IMR-90 (cell line): ENCODE measurements around the gene SIGLEC6. TPM values are rescaled to one million over a fixed set of nuclear protein-coding genes. Genes with fewer than 3 reads are reported as not detected.

Experiments
- ATAC-seq: fragments of 200-7000 bp; cut with Tn5 transposase; 2 replicates; pipeline ENCODE4 v1.9.1; 2020; ENCODE audit warnings: low read depth, mild to moderate bottlenecking, moderate library complexity
- BruUV-seq: library from RNA; stranded (reverse); fragments of 400-500 nt; replicated peaks from 2 replicates; lab custom pipeline; 2021; lab: Mats Ljungman, UMichigan
- CTCF ChIA-PET: fragments of 300-600 bp; formaldehyde crosslinking; extraction: SDS; loops from one replicate; lab custom pipeline; 2021; ENCODE audit warnings: antibody characterized with exemption; lab: Yijun Ruan, JAX
- POLR2A ChIA-PET: fragments of 300-600 bp; sonication (Branson Sonifier 250); formaldehyde crosslinking; loops from one replicate; lab custom pipeline; 2022; ENCODE audit warnings: antibody characterized with exemption; ENCODE audit not compliant: unreplicated experiment; lab: Charles Lee
- DNase-seq: peaks from one replicate; pipeline ENCODE4 v3.0.0; 2013
- H2AFZ ChIP-seq: replicated peaks from 2 replicates; pipeline ENCODE3; 2013; ENCODE audit warnings: low read length, mild to moderate bottlenecking; ENCODE audit not compliant: poor library complexity
- H2AK5ac ChIP-seq: 2 replicates; pipeline ENCODE4 v1.6.1; 2013; ENCODE audit warnings: low read depth, low read length, inconsistent platforms
- H2AK9ac ChIP-seq: replicated peaks from 2 replicates; pipeline ENCODE3; 2013; ENCODE audit warnings: mild to moderate bottlenecking, low read depth, low read length, moderate library complexity; ENCODE audit not compliant: poor library complexity
- H2BK120ac ChIP-seq: 2 replicates; pipeline ENCODE4 v1.6.1; 2013; ENCODE audit warnings: low read depth, low read length, inconsistent platforms
- H2BK15ac ChIP-seq: 3 replicates; pipeline ENCODE4 v1.6.1; 2013; ENCODE audit warnings: low read depth, low read length, inconsistent platforms
- H2BK20ac ChIP-seq: 2 replicates; pipeline ENCODE4 v1.6.1; 2013; ENCODE audit warnings: low read depth, mild to moderate bottlenecking, inconsistent platforms, low read length, moderate library complexity
- H2BK5ac ChIP-seq: 2 replicates; pipeline ENCODE4 v1.6.1; 2013; ENCODE audit warnings: mild to moderate bottlenecking, low read depth, low read length, inconsistent platforms; ENCODE audit not compliant: poor library complexity, severe bottlenecking
- H3K14ac ChIP-seq: replicated peaks from 2 replicates; pipeline ENCODE4 v1.6.1; 2013; ENCODE audit warnings: low read depth, low read length, inconsistent platforms
- H3K18ac ChIP-seq: 2 replicates; pipeline ENCODE4 v1.6.1; 2013; ENCODE audit warnings: low read depth, low read length, control low read depth
- H3K23ac ChIP-seq: 2 replicates; pipeline ENCODE4 v1.6.1; 2013; ENCODE audit warnings: low read depth, low read length, inconsistent platforms
- H3K27ac ChIP-seq: 2 replicates; pipeline ENCODE4 v1.5.1; 2013; ENCODE audit warnings: mild to moderate bottlenecking, control low read depth, low read length; ENCODE audit not compliant: insufficient read depth
- H3K27me3 ChIP-seq: 2 replicates; pipeline ENCODE4 v1.6.1; 2013; ENCODE audit warnings: low read length; ENCODE audit not compliant: control insufficient read depth, insufficient read depth
- H3K36me3 ChIP-seq: 2 replicates; pipeline ENCODE4 v1.6.1; 2013; ENCODE audit warnings: low read length, mixed read lengths; ENCODE audit not compliant: control insufficient read depth, insufficient read depth
- H3K4ac ChIP-seq: 2 replicates; pipeline ENCODE4 v1.6.1; 2013; ENCODE audit warnings: low read depth, low read length, inconsistent platforms
- H3K4me1 ChIP-seq: 2 replicates; pipeline ENCODE4 v1.6.1; 2013; ENCODE audit warnings: low read length, mixed read lengths; ENCODE audit not compliant: control insufficient read depth, insufficient read depth
- H3K4me2 ChIP-seq: 2 replicates; pipeline ENCODE4 v1.6.1; 2013; ENCODE audit warnings: low read depth, mild to moderate bottlenecking, control low read depth, low read length, moderate library complexity
- H3K4me3 ChIP-seq: 2 replicates; pipeline ENCODE4 v1.5.1; 2013; ENCODE audit warnings: low read depth, mild to moderate bottlenecking, control low read depth, low read length, moderate library complexity; ENCODE audit not compliant: insufficient read depth
- H3K56ac ChIP-seq: 2 replicates; pipeline ENCODE4 v1.6.1; 2013; ENCODE audit warnings: low read length, inconsistent platforms; ENCODE audit not compliant: insufficient read depth; ENCODE audit errors: extremely low read depth
- H3K79me1 ChIP-seq, 2 experiments: 2 replicates each; pipeline ENCODE4 v1.6.1; 2013; ENCODE audit warnings: low read length in 2 of 2, inconsistent platforms in 1 of 2, low read depth in 1 of 2
- H3K9ac ChIP-seq: 2 replicates; pipeline ENCODE4 v1.6.1; 2013; ENCODE audit warnings: low read depth, low read length, control low read depth
- H3K9me1 ChIP-seq: 2 replicates; pipeline ENCODE4 v1.6.1; 2013; ENCODE audit warnings: low read length, inconsistent platforms; ENCODE audit not compliant: insufficient read depth
- H3K9me3 ChIP-seq: 2 replicates; pipeline ENCODE4 v1.6.1; 2013; ENCODE audit warnings: low read length; ENCODE audit not compliant: control insufficient read depth, insufficient read depth
- H4K20me1 ChIP-seq: 2 replicates; pipeline ENCODE4 v1.6.1; 2013; ENCODE audit warnings: low read length, inconsistent platforms; ENCODE audit not compliant: insufficient read depth
- H4K5ac ChIP-seq: 2 replicates; pipeline ENCODE4 v1.6.1; 2013; ENCODE audit warnings: mild to moderate bottlenecking, low read depth, low read length, control low read depth
- H4K8ac ChIP-seq, 2 experiments: 2 replicates each; pipeline ENCODE4 v1.6.1; 2013; ENCODE audit warnings: low read depth in 2 of 2, low read length in 2 of 2, control low read depth in 1 of 2, inconsistent platforms in 1 of 2
- H4K91ac ChIP-seq: 2 replicates; pipeline ENCODE4 v1.6.1; 2013; ENCODE audit warnings: low read depth, low read length, inconsistent platforms; ENCODE audit not compliant: insufficient read depth
- MXI1 ChIP-seq: IDR thresholded peaks from 2 replicates; pipeline ENCODE4 v1.6.1; 2012; ENCODE audit warnings: low read depth, mild to moderate bottlenecking, low read length, moderate library complexity, borderline replicate concordance
- WGBS, 2 experiments: methylation state at CpG; one replicate each; pipeline versions ENCODE4 v1.1.5 to v1.1.7; 2013; ENCODE audit warnings: missing lambda C conversion rate in 2 of 2; ENCODE audit not compliant: insufficient read length in 1 of 2; ENCODE audit errors: extremely low coverage in 2 of 2; 5-methylcytosine and 5-hydroxymethylcytosine counted together
- dilution Hi-C: fragments of 300-500 bp; cut with HindIII; formaldehyde crosslinking; loops from one replicate; pipeline ENCODE4 v1.14.3; 2018; ENCODE audit warnings: low sequenced_read_pairs; ENCODE audit not compliant: unreplicated experiment
- in situ Hi-C: fragments of 300-500 bp; cut with MboI; formaldehyde crosslinking; loops from 3 replicates; pipeline ENCODE4 v1.14.3; 2019; ENCODE audit warnings: low sequenced_read_pairs, inconsistent platforms, mixed read lengths
- intact Hi-C: fragments of 100-400 bp; cut with micrococcal nuclease; formaldehyde crosslinking; loops from 2 replicates; pipeline ENCODE4 v1.10.0; 2022
- polyA plus RNA-seq, 3 experiments: library from polyadenylated mRNA; depleted of rRNA; stranded (reverse); fragments of >200 nt; gene quantifications; 2 replicates each; pipeline ENCODE4 v1.2.3, GENCODE V29; 2012; ENCODE audit warnings: low replicate concordance in 1 of 3
- total RNA-seq: library from RNA; depleted of rRNA; stranded (reverse); fragments of >200 nt; gene quantifications from 2 replicates; pipeline ENCODE4 v1.2.3, GENCODE V29; 2012

The SIGLEC6 gene
- total and polyA plus RNA-seq, 2 of the 4 experiments (the other 2 are of a cell fraction), result not detected

DNA sequence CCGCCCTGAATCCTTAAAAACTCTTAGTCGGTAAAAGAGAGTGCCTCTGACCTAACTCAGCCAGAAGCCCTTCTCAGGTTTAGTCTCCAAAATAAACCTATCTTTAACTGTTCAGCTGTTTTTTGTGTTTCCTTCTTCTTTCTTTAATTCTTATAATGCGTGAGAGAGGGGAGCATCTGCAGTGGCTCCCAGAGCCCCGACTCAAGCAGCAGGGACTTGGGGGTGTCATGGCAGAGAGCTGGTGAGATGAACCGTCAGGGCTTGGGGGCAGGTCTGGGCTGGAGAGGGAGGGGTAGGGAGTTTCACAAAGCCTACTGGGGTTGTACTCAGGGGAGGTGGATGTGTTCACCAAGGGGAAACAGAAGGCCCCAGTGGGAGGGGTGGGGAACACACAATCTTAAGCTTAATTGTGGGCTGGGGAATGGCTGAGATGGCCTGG lies 16.8 kb upstream of the SIGLEC6 start:
- ChIA-PET POLR2A (interaction anchor here (0.6 kb wide), 1 partner anchor 23 kb away, joined by 6 read pairs; the partner anchor contains the start of gene ZNF175), CTCF (no interaction called here)
- no peak overlapping the region for H2BK20ac ChIP-seq
- no peak overlapping the region for H2AK9ac ChIP-seq
- no peak overlapping the region for H2BK15ac ChIP-seq
- intact Hi-C loops, result no loop called here
- H3K18ac ChIP-seq, result no peak overlapping the region
- H3K4me1 ChIP-seq, result no peaks in the 10 kb centered on the region
- no peaks in the 10 kb centered on the region for H3K9me3 ChIP-seq
- no peaks in the 10 kb centered on the region for H3K79me1 ChIP-seq
- DNase-seq (no peak), ATAC-seq (no peak)
- TF ChIP-seq MXI1, result no peak
- in situ Hi-C loops, result no loop called here
- H3K4me3 ChIP-seq, result no peak overlapping the region
- H3K36me3 ChIP-seq, result no peaks in the 10 kb centered on the region
- no peak overlapping the region for H3K23ac ChIP-seq
- dilution Hi-C loops, result no loop called here
- H3K56ac ChIP-seq, result no peak overlapping the region
- no peak overlapping the region for H4K5ac ChIP-seq
- H3K4me2 ChIP-seq, result no peak overlapping the region
- no peaks in the 10 kb centered on the region for H4K20me1 ChIP-seq
- H2AK5ac ChIP-seq, result no peak overlapping the region
- no peak overlapping the region for H3K27ac ChIP-seq
- no peak overlapping the region for H3K4ac ChIP-seq
- no peak overlapping the region for H4K91ac ChIP-seq
- WGBS, 2 experiments, result no CpG with 5 or more reads among the region's 5 CpGs
- H3K27me3 ChIP-seq, result no peaks in the 10 kb centered on the region
- no peak overlapping the region for H2BK120ac ChIP-seq
- BruUV-seq, result no TSS peak
- H3K9me1 ChIP-seq, result no peaks in the 10 kb centered on the region
- H3K14ac ChIP-seq, result no peak overlapping the region
- H2BK5ac ChIP-seq, result no peak overlapping the region
- no peak overlapping the region for H4K8ac ChIP-seq
- no peak overlapping the region for H3K9ac ChIP-seq
- H2AFZ ChIP-seq, result no peak overlapping the region
